ENCODE measurements around the gene YEATS4.

YEATS4 gene

GRCh38 chr12:69388371-69388770 is 28.8 kb downstream of the YEATS4 start:
- no peak overlapping the region for H3K4me3 ChIP-seq (replicated peaks; ENCODE audit: insufficient read depth, low read length)
- no peak for DNase-seq (ENCODE audit: low read depth in 1 of 2, low spot score in 1 of 2)
- no peaks in the 10 kb centered on the region for H3K27me3 ChIP-seq (ENCODE audit: insufficient read depth, poor library complexity, severe bottlenecking)
- no peak overlapping the region for H3K27ac ChIP-seq (replicated peaks)
- TF ChIP-seq SPI1 (IDR thresholded peaks at IDR 0.05; ENCODE audit: borderline replicate concordance, low read depth) (no peak), REST (IDR thresholded peaks at IDR 0.05; ENCODE audit: insufficient replicate concordance, low read depth) (no peak), CTCF (IDR thresholded peaks at IDR 0.05; ENCODE audit: insufficient read depth, low read length) (peak; percentile 11), GABPA (IDR thresholded peaks at IDR 0.05; ENCODE audit: low read depth) (no peak)

GRCh38 chr12:69389831-69390230 is 30.3 kb downstream of the YEATS4 start:
- TF ChIP-seq CTCF (IDR thresholded peaks at IDR 0.05; ENCODE audit: insufficient read depth, low read length) = no peak
- no peak for TF ChIP-seq REST (IDR thresholded peaks at IDR 0.05; ENCODE audit: insufficient replicate concordance, low read depth)
- no peak for TF ChIP-seq SPI1 (IDR thresholded peaks at IDR 0.05; ENCODE audit: borderline replicate concordance, low read depth)
- no peak for TF ChIP-seq POLR2AphosphoS5 (IDR thresholded peaks at IDR 0.05; ENCODE audit: low read depth)
- TF ChIP-seq GABPA (IDR thresholded peaks at IDR 0.05; ENCODE audit: low read depth) = no peak
- no peaks in the 10 kb centered on the region for H3K27me3 ChIP-seq (ENCODE audit: insufficient read depth, poor library complexity, severe bottlenecking)
- no peak overlapping the region for H3K27ac ChIP-seq (replicated peaks)
- no peak for DNase-seq (ENCODE audit: low read depth in 1 of 2, low spot score in 1 of 2)
- H3K4me3 ChIP-seq (replicated peaks; ENCODE audit: insufficient read depth, low read length) = no peak overlapping the region

GRCh38 chr12:69392179-69392928 is 32.8 kb downstream of the YEATS4 start:
- H3K4me3 ChIP-seq (replicated peaks; ENCODE audit: insufficient read depth, low read length) = no peak overlapping the region
- no peak overlapping the region for H3K27ac ChIP-seq (replicated peaks)

More at GRCh38 chr12:69392179-69392928, 32.8 kb downstream of the YEATS4 start:
- H3K27me3 ChIP-seq (ENCODE audit: insufficient read depth, poor library complexity, severe bottlenecking) = no peaks in the 10 kb centered on the region
- DNase-seq (ENCODE audit: low read depth in 1 of 2, low spot score in 1 of 2) = no peak
- TF ChIP-seq REST (IDR thresholded peaks at IDR 0.05; ENCODE audit: insufficient replicate concordance, low read depth) (no peak), SPI1 (IDR thresholded peaks at IDR 0.05; ENCODE audit: borderline replicate concordance, low read depth) (no peak), GABPA (IDR thresholded peaks at IDR 0.05; ENCODE audit: low read depth) (no peak), CTCF (IDR thresholded peaks at IDR 0.05; ENCODE audit: insufficient read depth, low read length) (no peak), POLR2AphosphoS5 (IDR thresholded peaks at IDR 0.05; ENCODE audit: low read depth) (no peak)
